Thoracic aorta (tissue), 2 donors: ENCODE results near the gene HEPACAM. TPM values are rescaled to one million over a fixed set of nuclear protein-coding genes. Genes with fewer than 3 reads are reported as not detected.

Experiments
- ATAC-seq: fragments of 150-250 bp; one replicate; pipeline ENCODE4 v1.8.0; 2017; ENCODE audit warnings: low read depth; ENCODE audit not compliant: insufficient number of reproducible peaks, low FRiP score
- DNase-seq: peaks from one replicate; pipeline ENCODE4 v3.0.0-alpha.2; 2020; ENCODE audit warnings: low spot score
- H3K27ac ChIP-seq, 2 donors: fragments of 200-600 bp; sonication (generic); 1 replicate in 1 of 2; 2 replicates in 1 of 2; pipeline ENCODE4 v1.5.1; 2016; ENCODE audit warnings: mild to moderate bottlenecking in 2 of 2, moderate library complexity in 2 of 2
- H3K27me3 ChIP-seq: fragments of 200-600 bp; sonication (generic); replicated peaks from 2 replicates; pipeline ENCODE4 v1.6.0; 2016; ENCODE audit warnings: mild to moderate bottlenecking; ENCODE audit not compliant: insufficient read depth
- H3K36me3 ChIP-seq: fragments of 200-600 bp; sonication (generic); one replicate; pipeline ENCODE4 v1.5.1; 2016
- H3K4me1 ChIP-seq, 2 donors: fragments of 200-600 bp; sonication (generic); 1 replicate in 1 of 2; 2 replicates in 1 of 2; pipeline versions ENCODE4 v1.5.1 to v1.6.0; 2016; ENCODE audit warnings: low read depth in 2 of 2, mild to moderate bottlenecking in 1 of 2; ENCODE audit not compliant: control insufficient read depth in 1 of 2
- H3K4me3 ChIP-seq: fragments of 200-600 bp; sonication (generic); 2 replicates; pipeline ENCODE4 v1.5.1; 2016; ENCODE audit warnings: mild to moderate bottlenecking
- H3K9me3 ChIP-seq: fragments of 200-600 bp; sonication (generic); 2 replicates; pipeline ENCODE4 v1.5.1; 2016
- total RNA-seq, 2 donors: library from RNA; depleted of rRNA; stranded (reverse); fragments of >200 nt; gene quantifications; one replicate each; pipeline versions ENCODE4 v1.1.0 to v1.2.3, GENCODE V29; 2016
- TF ChIP-seq, protein P1 (sequence below): fragments of 200-600 bp; sonication (generic); IDR thresholded peaks from one replicate; pipeline ENCODE4 v1.5.1; 2019; ENCODE audit warnings: antibody characterized with exemption

Gene HEPACAM
- total RNA-seq, 2 donors from 2014 or later, result 0.49 to 1.2 TPM

DNA sequence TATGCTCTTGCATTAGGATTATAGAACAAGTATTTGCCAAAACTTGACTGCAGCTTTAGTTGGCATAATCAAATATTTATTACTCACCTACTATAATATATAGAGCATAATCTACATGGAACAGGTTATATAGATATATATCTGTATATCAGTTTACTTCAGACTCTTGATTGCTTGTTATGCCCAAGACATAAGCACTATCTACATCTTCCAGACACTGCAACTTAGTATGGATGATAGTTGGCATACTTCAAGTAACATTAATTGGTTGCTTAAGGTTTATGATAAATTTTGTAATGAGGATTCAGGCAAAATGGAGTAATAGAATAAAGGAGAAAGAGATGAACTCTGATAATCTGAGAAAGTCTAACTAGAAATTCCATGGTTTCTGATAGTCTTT, 19.2 kb upstream of the HEPACAM start:
- ATAC-seq (no peak), DNase-seq (no peak)
- Histone ChIP-seq H3K4me1 (peaks cover 3 to 13% of the 10 kb centered on the region in 2 donors), H3K36me3 (no peaks in the 10 kb centered on the region), H3K9me3 (no peaks in the 10 kb centered on the region), H3K27ac (no peak overlapping the region), H3K4me3 (no peak overlapping the region), H3K27me3 (no peaks in the 10 kb centered on the region)
- TF ChIP-seq, protein P1, sequence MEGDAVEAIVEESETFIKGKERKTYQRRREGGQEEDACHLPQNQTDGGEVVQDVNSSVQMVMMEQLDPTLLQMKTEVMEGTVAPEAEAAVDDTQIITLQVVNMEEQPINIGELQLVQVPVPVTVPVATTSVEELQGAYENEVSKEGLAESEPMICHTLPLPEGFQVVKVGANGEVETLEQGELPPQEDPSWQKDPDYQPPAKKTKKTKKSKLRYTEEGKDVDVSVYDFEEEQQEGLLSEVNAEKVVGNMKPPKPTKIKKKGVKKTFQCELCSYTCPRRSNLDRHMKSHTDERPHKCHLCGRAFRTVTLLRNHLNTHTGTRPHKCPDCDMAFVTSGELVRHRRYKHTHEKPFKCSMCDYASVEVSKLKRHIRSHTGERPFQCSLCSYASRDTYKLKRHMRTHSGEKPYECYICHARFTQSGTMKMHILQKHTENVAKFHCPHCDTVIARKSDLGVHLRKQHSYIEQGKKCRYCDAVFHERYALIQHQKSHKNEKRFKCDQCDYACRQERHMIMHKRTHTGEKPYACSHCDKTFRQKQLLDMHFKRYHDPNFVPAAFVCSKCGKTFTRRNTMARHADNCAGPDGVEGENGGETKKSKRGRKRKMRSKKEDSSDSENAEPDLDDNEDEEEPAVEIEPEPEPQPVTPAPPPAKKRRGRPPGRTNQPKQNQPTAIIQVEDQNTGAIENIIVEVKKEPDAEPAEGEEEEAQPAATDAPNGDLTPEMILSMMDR, result no peak

DNA sequence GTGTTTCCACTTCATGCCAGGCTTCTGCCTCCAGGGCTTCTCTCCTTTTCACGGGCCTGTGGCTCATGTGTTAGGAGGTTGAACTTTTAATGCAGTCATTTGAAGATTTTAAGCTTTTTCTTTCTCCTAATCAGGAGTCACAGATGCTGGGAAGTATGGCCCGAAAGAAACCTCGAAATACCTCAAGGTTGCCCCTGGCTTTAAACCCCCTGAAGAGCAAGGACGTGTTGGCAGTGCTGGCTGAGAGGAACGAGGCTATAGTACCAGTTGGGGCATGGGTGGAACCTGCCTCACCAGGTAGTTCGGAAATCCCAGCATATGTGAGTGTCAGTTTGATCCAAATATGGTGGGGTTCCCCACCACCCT, 18.7 kb upstream of the HEPACAM start:
- Histone ChIP-seq H3K27ac (peak overlapping the region in 1 of 2 donors; percentile 52), H3K4me1 (peaks cover 3 to 13% of the 10 kb centered on the region in 2 donors), H3K4me3 (peak overlapping the region; percentile 73), H3K27me3 (no peaks in the 10 kb centered on the region), H3K9me3 (no peaks in the 10 kb centered on the region), H3K36me3 (no peaks in the 10 kb centered on the region)
- TF ChIP-seq, protein P1, result no peak
- ATAC-seq (no peak), DNase-seq (no peak)

DNA sequence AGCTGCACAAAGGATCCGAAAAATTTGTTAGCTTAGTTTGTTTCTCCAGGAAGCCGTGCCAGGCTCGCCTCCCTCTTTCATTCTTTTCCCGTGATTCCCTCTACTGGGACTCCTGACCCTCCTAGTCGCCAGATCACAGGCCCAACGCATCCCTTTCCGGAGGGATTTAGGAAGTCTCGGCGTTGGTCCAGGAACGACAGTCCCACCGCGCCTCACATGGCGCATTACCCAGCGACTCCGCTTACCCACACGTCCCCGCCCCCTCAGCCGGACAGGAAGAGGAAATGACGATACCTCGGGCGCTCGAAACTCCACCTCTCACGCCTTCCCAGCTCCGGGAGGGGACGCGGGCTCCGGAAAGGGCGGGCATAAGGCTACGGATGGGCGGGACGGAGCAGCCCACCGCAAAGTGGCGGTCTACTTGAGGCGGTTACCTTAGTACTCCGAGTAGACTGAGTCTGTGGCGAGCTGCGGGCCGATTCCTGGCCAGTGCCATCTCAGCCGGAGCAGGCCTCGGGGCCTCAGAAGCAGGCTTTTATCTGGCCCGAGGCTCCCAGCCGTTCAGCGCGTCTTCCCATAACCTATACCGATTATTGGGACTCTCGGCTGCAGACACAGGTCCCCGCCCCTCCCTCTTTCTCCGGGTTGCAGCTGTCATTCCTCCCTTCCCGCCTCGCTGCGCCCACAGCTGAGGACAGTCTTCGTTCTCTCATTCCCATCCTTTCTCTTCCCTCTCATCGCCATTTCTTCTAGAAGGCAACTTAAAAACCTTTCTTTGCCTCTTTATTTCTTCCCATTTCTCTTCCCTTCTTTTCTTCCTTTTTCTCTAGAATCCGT, 18.1 kb upstream of the HEPACAM start, which contains the start of gene CCDC15:
TSS of gene CCDC15 (plus strand) at position 450 of the 837 bp plus-strand sequence. CDS start 531 bp downstream, outside the sequence.
- no peaks in the 10 kb centered on the region for H3K27me3 ChIP-seq
- peak; percentile 94 for ATAC-seq
- no peaks in the 10 kb centered on the region for H3K36me3 ChIP-seq
- H3K4me3 ChIP-seq, result peak within 1 kb of the TSS; percentile 73
- H3K9me3 ChIP-seq, result no peaks in the 10 kb centered on the region
- peak; percentile 95 for DNase-seq
- H3K4me1 ChIP-seq, result peaks cover 3 to 13% of the 10 kb centered on the region in 2 donors
- peak within 1 kb of the TSS; percentile 52 to 76 for H3K27ac ChIP-seq
- TF ChIP-seq, protein P1, result no peak

DNA sequence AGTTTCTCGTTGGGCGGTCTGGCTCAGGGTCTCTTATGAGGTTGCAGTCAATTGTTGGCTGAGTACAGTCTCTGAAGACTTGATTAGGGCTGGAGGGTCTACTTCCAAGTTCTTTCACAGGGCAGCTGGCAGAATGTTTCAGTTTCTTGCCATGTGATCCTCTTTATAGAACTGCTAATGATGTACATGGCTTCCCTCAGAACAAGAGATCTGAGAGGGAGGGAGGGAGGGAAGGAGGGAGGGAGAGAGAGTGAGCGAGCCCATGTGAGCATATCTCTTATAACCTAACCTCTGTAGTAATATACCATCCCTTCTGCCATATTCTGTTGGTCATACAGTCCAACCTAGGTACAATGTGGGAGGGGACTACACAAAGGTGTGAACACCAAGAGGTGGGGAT, 15.5 kb upstream of the HEPACAM start:
- Histone ChIP-seq H3K4me1 (peaks cover 3 to 13% of the 10 kb centered on the region in 2 donors), H3K9me3 (no peaks in the 10 kb centered on the region), H3K27ac (no peak overlapping the region), H3K36me3 (no peaks in the 10 kb centered on the region), H3K27me3 (no peaks in the 10 kb centered on the region), H3K4me3 (no peak overlapping the region)
- TF ChIP-seq, protein P1, result no peak
- DNase-seq (no peak), ATAC-seq (no peak)

DNA sequence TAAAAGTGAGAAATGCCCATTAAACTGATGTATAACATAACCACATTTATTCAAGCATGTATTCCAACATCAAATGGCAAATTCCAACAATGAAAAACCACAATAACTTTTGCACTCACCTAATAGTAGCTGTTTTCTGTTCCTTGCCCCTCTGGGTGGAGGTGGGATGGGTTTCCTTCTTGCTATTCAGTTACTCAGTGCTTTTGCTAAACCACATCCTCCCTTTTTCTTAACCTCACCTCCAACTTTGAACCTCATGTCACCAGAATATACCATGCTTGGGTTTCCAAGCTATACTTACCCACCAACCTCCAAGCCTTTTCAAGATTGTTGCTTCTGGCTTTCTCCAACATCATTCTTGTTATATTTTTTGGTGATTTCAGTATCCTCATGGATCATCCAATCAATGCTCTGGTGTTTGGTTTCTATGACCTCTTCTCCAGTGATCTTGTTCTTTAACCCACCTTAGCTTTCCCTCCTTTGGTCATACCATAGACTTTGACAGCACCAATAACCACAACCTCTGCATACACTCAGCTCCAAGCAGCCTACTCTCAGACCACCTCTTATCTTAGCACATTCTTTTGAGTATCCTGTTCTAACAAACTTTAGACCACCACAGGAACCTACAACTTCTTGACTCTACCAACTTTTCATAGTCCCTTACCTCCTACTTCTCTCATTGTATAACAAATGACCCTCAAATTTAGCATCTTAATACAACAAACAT, 14.9 kb upstream of the HEPACAM start:
- no peaks in the 10 kb centered on the region for H3K9me3 ChIP-seq
- H3K4me3 ChIP-seq, result no peak overlapping the region
- H3K4me1 ChIP-seq, result peaks cover 3 to 13% of the 10 kb centered on the region in 2 donors
- no peak overlapping the region for H3K27ac ChIP-seq
- ATAC-seq, result no peak
- no peaks in the 10 kb centered on the region for H3K27me3 ChIP-seq
- H3K36me3 ChIP-seq, result no peaks in the 10 kb centered on the region
- DNase-seq, result no peak
- TF ChIP-seq, protein P1, result no peak
